GM19351 (cell line): ENCODE data around the gene TMEM214.

Experiments
- ATAC-seq: cut with Tn5 transposase; IDR thresholded peaks from one replicate; pipeline ENCODE4 v1.9.1; 2021; ENCODE audit warnings: mild to moderate bottlenecking, moderate library complexity; ENCODE audit not compliant: unreplicated experiment

The TMEM214 gene

DNA sequence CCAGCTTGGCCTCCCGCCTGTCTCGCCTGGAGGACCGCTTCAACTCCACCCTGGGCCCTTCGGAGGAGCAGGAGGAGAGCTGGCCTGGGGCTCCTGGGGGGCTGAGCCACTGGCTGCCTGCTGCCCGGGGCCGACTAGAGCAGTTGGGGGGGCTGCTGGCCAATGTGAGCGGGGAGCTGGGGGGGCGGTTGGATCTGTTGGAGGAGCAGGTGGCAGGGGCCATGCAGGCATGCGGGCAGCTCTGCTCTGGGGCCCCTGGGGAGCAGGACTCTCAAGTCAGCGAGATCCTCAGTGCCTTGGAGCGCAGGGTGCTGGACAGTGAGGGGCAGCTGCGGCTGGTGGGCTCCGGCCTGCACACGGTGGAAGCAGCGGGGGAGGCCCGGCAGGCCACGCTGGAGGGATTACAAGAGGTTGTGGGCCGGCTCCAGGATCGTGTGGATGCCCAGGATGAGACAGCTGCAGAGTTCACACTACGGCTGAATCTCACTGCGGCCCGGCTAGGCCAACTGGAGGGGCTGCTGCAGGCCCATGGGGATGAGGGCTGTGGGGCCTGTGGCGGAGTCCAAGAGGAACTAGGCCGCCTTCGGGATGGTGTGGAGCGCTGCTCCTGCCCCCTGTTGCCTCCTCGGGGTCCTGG is 50.1 kb downstream of the TMEM214 start:
- no peak for ATAC-seq

DNA sequence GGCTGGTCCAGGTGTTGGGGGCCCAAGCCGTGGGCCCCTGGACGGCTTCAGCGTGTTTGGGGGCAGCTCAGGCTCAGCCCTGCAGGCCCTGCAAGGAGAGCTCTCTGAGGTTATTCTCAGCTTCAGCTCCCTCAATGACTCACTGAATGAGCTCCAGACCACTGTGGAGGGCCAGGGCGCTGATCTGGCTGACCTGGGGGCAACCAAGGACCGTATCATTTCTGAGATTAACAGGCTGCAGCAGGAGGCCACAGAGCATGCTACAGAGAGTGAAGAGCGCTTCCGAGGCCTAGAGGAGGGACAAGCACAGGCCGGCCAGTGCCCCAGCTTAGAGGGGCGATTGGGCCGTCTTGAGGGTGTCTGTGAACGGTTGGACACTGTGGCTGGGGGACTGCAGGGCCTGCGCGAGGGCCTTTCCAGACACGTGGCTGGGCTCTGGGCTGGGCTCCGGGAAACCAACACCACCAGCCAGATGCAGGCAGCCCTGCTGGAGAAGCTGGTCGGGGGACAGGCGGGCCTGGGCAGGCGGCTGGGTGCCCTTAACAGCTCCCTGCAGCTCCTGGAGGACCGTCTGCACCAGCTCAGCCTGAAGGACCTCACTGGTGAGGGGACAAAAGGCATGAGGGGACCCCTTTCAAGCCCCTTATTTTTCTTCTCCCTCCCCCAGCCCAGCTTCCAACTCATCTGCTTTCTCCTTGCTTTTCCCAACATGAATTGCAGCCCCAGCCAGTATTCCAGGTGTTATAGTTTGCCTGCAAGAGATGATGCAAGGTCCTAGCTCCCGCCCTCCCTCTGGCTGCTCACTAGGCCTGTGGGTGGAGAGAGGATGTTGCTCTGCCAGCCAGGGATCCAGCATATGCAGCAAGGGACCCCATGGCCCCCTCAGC is 50.9 kb downstream of the TMEM214 start:
- ATAC-seq, result no peak

DNA sequence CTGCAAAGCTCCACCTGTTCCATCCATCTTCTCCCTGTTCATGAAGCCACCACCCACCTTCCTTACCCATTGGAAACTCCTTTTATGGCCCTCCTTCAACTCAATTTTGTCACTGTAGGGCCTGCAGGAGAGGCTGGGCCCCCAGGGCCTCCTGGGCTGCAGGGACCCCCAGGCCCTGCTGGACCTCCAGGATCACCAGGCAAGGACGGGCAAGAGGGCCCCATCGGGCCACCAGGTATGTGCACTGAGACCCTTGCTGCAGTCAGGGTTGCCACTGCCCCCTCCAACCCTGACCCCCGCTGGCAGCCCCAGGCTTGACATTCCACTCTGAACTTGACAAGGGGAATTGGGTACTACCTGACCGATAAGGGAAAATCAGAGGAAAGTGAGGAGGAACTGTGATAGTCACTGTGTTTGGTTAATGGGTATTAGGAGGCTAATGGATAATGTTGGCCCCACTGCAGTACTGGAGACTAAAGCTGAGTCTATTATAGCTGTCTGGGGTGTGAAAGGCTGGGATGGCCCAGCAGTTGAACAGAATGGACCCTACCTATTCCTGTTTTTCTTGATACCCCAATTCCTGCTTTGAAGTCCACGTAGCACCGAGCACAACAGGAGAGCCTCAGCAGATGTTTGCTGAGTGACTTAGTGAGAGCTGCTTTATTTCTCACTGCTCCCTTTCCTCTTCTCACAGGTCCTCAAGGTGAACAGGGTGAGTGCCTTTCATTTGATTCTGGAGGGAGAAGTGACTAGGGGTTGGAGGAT is 51.7 kb downstream of the TMEM214 start:
- no peak for ATAC-seq

DNA sequence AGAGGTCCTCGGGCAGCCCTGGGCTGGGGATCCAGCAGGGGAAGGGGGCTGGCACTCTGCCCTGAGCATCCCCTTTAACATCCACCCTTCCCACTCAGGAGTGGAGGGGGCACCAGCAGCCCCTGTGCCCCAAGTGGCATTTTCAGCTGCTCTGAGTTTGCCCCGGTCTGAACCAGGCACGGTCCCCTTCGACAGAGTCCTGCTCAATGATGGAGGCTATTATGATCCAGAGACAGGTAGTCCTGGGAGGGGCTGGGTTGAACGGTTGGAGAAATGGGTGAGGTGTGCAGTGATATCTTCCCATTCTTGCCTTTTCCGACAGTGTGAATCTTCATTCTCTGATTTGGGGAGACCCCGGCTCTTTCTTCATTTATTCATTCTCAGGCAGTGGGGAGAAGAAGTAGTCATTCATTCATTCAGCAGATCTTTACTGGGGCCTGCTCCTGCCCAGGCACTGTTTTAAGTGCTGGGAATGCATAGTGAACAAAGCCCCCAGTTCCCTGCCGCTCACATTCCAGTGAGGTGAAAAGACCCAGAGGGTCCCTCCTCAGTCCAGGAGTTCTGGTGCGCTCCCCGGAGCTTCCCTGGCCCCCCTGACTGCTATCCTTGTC is 52.4 kb downstream of the TMEM214 start:
- no peak for ATAC-seq

DNA sequence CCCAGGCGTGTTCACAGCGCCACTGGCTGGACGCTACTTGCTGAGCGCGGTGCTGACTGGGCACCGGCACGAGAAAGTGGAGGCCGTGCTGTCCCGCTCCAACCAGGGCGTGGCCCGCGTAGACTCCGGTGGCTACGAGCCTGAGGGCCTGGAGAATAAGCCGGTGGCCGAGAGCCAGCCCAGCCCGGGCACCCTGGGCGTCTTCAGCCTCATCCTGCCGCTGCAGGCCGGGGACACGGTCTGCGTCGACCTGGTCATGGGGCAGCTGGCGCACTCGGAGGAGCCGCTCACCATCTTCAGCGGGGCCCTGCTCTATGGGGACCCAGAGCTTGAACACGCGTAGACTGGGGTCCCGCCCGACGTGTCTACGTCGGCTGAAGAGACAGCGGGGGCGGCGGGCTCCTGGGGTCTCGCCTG is 52.9 kb downstream of the TMEM214 start:
- ATAC-seq, result peak; percentile 10

DNA sequence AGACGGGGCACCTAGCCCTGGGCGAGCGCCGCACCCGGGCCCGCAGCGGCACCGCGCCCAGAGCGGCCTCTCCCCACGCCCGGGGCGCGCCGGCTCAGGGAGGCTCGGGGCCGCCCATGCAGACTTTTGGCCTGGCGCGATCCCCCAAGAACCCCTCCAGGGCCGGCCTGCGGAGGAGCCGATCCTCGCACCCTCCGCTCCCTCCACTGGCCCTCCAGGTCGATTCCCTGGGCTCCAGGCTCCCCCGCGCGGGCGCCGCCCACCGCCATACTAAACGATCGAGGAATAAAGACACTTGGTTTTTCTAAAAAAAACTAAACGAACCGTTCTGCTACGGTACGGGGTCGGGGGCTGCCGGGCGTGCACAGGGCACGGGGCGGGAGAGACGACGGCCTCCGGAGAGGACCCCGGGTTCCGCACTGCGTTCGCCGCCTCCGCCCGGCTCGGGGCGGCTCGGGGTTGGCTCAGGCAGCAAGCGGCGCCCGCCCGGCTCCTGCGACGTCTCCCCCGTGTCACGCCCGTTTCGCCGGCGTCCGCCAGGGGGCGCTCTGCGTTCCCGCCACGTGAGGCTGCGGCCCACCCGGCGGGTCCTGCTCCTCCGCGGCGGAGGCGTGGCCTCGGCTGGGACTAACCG is 53.4 kb downstream of the TMEM214 start:
- ATAC-seq, result peak; percentile 83

DNA sequence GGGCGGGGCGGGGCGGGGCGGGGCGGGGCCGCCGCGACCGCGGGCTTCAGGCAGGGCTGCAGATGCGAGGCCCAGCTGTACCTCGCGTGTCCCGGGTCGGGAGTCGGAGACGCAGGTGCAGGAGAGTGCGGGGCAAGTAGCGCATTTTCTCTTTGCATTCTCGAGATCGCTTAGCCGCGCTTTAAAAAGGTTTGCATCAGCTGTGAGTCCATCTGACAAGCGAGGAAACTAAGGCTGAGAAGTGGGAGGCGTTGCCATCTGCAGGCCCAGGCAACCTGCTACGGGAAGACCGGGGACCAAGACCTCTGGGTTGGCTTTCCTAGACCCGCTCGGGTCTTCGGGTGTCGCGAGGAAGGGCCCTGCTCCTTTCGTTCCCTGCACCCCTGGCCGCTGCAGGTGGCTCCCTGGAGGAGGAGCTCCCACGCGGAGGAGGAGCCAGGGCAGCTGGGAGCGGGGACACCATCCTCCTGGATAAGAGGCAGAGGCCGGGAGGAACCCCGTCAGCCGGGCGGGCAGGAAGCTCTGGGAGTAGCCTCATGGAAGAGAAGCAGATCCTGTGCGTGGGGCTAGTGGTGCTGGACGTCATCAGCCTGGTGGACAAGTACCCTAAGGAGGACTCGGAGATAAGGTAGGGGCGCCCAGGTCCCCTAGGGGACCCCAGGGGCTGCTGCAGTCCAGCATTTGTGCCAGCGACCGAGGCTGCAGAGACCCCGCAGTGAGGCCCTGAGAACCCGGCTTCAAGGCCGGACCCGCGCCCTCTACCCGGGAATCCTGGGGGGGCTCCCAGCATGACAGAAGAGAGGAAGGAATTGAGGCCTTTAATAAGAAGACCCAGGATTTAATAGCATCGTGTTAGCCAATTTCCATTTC is 54.2 kb downstream of the TMEM214 start, which contains the start of gene KHK:
KHK (plus strand) TSS at position 49 of the 870 bp plus-strand sequence; CDS start at position 537, 488 bp downstream.
- peak; percentile 13 for ATAC-seq

DNA sequence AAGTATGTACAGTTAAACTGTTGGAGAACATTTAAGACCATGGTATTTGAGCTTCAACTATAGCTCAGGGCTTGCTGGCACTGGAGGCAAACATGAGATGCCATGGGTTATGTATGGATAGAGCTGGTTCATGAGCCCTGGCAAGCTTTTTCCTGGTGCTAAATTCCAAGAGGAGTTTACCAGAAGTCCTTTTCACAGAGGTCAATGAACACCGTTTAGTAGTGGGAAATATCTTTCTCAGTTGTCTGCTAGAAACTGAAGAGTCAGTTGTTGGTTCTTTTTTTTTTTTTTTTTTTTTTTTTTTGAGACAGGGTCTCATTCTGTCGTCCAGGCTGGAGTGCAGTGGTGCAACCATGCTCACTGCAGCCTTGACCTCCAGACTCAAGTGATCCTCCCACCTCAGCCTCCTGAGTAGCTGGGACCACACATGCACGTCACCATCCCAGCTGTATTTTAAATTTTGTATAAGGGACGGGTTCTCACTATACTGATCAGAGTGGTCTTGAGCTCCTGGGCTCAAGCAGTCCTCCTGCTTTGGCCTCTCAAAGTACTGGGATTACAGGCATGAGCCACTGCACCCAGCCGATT is 55.2 kb downstream of the TMEM214 start:
- ATAC-seq, result no peak

DNA sequence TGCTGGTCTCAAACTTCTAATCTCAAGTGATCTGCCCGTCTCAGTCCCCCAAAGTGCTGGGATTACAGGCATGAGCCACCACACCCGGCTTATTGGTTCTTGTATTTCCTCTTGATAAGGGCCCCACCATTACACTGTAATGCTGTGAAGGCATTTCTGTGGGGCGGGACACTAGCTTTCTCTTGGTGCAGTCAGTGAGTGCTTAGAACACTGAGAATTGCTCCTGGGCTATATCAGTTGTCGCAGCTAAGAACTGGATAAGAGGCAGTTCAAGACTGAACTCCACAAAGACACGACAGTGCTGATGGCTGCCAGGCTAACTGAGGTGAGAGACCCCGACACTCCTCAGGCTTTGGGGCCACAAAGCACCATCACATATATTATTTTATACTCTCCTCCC is 55.9 kb downstream of the TMEM214 start:
- no peak for ATAC-seq

DNA sequence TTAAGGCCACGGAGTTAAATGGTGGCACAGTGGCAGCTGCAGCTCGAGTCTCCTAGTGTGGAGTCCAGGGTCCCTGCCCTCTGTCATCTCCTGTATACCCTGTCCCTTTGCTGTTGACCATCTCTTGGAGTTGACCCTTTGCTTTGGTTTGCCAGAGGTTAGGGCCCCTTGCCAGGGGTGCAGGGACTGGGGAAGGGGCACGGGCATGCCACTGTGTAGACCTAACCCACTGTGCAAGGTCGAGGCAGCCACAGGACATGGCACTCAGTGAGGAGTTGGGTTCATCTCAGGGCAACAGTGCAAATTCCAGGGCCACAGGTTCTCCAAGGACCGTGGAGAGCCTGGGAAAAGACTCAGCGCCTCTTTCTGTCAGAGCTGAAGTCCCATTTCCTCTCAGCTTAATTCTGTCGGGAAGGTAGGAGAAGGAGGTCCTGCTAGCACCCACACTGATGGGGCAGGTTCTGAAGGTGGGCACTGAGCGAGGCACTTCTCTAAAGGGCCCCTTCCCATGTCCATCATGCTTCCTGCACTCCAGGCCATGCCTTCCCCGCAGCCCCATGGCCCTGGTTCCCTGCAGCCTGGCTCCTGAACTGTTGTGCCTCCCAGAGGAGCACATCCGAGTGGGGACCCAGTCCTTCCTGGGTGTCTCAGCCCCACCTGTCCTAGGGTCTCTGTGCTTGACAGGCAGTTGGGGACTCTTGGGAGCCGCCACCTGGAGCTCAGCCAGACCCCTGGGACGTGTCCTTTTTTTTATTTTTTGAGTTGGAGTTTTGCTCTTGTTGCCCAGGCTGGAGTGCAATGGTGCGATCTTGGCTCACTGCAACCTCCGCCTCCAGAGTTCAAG is 56.6 kb downstream of the TMEM214 start:
- no peak for ATAC-seq
